ENCODE data around the gene PIGL.
"Not testable (repeated sequence)": the region's sequence is repeated elsewhere in the genome, so short reads cannot be mapped to it uniquely, and the experiment has no call there.

PIGL gene

DNA sequence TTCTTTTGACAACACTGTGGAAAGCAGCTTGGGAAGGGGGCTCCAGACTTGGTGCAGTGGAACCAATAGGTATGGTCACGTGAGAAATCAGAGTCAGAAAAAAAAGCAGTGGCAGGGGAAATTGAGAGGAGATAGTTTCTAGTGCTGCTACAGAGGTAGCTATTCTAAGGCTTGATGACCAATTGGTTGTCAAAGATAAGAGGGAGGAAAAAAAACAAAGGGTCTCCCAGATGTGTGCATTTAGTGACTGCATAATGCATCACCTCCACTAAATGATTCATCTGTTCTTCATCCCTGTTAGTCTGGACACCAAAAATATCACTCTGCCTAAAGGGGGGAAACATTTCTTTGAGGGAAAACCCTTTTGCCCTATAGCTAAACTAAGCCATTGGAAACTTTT lies 56.5 kb downstream of the PIGL start:
- no peak for DNase-seq (ENCODE audit: low read depth in 2 of 2)

DNA sequence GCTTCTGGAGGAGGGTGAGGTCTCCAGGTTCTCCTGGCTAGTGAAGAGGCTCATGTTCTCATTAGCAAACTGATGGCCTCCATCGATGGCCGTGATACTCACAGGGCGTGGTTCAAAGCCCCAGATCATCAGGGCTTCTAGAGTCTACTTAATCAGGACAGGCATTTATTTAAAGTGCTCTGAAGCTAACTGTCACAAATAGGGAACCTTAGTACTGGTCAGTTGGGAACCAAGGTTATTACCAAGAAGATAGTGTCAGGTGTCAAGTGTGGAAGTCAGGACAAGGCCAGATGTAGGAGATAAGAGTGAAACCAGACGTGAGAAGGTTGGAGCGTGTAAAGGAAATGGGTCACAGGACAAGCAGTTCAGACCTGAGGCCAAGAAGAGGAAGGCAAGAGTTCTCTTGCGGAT lies 56.9 kb downstream of the PIGL start:
- DNase-seq (ENCODE audit: low read depth in 2 of 2), result no peak

DNA sequence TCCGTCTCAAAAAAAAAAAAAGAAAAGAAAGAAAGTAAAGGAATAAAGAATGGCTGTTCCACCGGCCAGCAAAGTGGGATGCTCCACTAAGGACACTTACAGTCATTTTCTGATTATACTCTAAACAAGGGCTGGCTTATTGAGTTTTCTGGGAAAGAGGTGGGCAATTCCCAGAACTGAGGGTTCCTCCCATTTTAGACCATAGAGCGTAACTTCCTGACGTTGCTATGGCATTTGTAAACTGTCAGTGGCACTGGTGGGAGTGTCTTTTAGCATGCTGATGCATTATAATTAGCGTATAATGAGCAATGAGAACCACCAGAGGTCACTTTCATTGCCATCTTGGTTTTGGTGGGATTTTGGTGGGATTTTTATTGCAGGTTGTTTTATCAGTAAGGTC lies 58.0 kb downstream of the PIGL start:
- no peak for DNase-seq (ENCODE audit: low read depth in 2 of 2)

DNA sequence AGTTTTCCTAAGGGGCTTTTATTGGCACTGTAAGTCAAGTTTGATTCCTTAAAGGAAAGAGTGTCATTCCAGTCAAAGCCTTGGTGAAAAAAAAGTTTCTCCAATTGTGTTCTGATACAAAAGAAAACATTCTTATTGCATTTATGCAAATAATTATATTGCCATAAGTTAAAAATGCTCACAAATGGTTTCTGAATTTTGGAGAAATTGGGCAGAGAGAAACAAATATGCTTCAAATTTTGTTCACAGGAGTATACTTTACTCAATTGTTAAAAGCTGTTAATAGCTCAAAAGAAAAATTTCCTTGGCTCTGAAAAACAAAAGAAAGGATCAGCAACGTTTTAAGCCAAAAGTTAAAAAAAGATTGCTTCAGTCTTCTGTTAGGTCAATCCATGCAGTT lies 60.2 kb downstream of the PIGL start:
- no peak for DNase-seq (ENCODE audit: low read depth in 2 of 2)

DNA sequence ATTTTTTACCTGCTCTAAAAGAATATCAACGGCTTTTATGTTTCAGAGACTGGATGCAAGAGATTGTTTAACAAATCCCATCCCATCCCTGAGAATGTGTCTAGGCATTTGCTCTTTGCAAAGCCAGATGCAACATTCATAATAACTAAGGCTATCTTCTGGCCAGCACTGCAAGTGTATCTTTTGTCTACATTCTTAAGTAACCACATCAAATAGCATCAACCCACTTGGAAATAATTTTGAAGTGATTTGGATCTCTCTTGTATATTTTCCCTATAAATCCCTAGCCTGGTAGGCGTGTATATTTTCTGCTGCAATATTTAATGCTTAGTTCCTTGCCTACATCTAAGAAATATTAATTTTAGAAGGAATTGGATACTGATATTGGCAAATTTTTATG lies 64.3 kb downstream of the PIGL start:
- no peak for DNase-seq (ENCODE audit: low read depth in 2 of 2)

DNA sequence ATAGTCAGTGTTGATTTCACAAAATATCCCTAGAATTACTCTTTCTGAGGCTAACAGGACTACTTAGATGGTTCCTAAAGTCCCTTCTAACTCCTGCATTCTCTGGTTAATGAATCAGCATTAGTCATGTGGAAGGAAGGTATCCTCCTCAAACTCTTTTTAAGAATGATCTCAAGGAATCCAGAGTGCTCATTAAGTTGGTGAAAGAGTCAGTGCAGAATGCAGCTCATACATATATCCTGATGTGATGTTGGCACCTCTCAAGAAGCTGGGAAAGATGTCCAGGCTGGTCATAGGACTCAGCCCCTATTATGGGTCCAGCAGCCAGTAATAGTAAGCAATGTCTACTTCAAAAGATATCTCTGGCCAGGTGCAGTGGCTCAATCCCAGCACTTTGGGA lies 65.5 kb downstream of the PIGL start:
- DNase-seq (ENCODE audit: low read depth in 2 of 2), result no peak

DNA sequence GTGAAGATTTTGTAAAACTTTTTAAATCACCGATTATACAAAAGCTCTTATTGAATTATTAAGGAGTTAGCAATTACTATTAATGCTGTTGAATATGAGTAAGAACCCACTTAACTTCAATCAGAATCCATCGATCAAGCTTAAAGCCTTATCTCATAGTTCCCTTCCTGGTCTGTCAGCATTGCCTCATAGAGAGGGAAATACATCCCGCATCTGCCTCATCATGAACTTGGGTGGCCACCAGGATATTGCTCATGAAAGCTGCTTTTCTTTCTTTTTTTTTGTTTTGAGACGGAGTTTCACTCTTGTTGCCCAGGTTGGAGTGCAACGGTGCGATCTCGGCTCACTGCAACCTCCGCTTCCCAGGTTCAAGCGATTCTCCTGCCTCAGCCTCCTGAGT lies 66.7 kb downstream of the PIGL start:
- no peak for DNase-seq (ENCODE audit: low read depth in 2 of 2)

DNA sequence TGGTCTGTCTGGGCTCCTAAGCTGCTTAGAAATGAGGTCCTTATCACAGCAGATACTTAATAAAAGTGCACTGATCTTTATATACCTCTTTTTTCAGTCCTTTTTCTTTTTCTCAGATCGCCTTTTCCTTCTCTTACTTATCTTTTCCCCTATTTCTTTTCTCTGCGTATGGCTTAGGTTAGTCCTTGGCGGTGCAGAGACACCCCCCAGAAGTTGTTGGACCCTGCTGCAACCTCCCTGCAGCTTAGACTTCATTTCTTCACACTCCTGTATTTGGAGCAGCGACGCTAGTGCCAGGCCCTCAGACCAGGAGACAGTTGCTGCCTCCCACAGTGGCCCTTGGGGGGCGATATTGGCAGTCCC lies 68.6 kb downstream of the PIGL start:
- no peak for DNase-seq (ENCODE audit: low read depth in 2 of 2)

DNA sequence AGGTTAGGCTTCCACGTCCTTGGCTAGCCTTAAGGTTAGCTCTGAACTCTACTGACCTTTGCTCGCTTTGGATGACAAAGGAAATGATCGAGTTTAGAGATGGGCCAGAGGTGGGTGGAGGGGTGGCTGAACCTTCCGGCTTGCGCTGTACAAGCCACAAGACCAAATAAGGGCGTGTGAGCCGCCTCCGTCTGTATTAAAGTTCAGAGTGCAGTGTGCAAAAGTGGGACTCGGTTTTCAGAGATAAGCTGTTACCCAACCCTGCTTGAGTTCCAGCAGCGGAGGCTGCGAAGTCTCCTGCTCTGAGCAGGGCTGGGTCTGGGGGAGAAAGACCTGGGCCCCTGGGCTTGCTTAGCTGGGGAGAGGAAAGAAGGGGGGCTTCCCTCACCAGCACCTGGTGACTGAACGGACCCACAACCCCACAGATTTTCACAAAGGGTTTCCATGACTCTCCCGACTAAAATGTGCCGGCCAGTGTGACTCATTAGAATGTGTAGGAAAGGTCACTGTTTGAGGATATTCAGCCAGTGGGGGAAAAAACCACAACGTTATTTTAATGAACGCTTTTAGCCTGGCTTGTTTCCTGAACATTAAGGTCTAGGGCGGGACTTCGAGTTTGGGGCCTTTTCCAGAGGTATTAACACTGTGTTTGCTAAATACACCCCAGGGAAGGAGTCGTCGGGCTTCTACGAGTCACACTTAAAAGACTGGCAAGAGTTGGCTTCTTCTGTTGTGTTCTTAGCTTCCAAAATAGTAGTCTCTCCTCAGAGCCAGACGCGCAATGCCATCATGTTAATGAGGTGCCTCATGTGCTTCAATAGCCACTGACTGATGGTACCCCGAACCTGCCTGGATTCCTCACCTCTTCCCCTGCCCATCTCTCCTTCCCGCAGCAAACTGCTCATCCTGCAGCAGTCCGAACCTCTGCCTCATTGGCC lies 69.3 kb downstream of the PIGL start:
- peak; percentile 61 to 72 for DNase-seq (ENCODE audit: low read depth in 2 of 2)

DNA sequence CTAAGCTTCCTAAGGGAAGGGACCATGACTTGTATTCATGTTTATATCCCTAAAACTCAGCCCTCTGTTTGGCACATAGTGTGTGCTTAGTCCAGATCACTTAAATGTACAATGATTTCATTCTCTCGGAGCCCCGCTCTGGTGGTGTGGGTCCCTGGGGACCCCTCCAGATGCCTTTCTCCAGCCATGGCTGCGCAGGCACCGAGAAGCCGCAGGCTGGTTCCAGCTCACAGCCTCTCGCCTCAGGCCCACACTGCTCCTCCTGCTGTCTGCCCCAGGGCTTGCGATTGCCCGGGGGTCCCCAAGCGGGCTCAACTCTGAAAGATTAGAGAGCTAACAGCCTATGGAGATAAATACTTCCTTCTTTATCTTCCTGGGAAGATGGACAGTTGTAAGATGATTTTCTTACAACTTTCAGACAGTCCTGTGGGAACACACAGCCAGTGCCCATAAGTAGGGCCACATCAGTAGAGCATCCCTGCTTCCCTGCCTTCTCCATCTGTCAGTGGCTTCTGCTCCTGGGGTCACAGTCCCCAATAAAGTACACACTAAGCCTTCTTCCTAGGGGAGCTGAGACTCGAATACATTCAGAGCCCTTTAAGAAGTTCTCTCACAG lies 70.0 kb downstream of the PIGL start:
- no peak for DNase-seq (ENCODE audit: low read depth in 2 of 2)

DNA sequence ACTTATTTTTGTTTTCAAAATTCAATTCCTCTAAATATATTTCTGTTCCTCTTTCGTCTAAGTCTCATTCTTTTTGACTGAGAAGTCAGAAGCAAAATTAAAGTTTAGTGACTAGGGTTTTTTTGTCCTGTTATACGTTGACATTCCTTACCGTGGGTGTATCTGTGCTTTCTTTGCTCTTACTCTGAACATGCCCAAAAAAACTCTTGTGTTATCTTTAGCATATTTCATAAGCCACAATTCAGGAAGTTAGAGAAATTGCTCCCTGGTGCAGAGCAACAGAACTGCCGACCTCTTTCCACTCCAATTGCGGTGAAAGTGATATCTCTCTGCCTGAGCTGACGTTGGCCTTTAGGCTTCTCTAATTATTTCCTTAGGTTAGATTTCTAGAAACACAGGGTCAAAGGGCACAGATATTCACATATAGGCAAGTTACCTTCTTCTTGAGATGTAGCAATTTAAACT lies 70.6 kb downstream of the PIGL start:
- DNase-seq (ENCODE audit: low read depth in 2 of 2), result no peak

DNA sequence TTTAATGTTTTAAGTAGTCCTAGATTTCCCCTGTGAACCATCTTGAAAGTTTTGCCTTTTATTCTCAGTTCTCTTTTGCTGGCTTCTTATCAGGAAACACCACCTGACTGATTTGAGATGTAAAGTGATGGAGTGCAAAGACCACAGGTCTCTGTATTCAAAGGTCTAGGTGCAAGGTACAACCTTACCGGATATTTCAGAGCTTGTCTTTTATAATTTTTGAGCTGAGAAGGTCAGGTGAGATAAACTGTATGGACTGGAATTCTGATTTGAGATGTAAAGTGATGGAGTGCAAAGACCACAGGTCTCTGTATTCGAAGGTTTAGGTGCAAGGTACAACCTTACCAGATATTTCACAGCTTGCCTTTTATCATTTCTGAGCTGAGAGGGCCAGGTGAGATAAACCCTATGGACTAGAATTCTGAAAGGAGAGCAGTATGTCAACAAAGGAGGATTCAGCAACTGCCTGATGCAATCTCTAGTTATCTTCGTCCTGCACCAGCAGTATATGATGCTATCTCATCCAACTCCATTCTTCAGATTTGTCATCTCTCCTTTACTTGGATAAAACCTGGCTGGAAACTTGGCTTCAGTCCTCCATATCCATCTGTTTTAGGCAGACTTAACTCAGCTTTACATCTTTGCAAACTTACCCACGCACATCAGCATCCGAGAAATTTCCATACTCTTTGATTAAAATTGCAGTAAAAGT lies 72.0 kb downstream of the PIGL start:
- no peak for DNase-seq (ENCODE audit: low read depth in 2 of 2)

DNA sequence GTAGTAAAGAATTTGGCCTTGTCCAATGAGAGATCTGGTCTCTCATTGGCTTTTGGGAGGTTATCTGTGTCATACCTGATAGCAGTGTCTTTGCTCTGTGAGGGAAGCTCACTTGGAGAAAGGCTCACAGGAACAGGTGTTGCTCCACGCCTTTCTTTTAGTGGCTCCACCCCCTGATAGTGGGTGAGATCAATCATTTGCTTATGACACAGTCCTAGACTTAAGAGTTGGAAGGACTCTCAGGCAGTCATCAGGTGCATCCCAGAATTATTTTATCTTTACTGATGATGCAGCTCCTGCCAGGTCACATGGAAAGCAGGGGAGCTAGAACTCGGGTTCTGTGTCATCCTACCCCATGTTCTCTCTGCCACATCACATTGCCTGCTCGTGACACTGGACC lies 76.9 kb downstream of the PIGL start:
- no peak for DNase-seq (ENCODE audit: low read depth in 2 of 2)

DNA sequence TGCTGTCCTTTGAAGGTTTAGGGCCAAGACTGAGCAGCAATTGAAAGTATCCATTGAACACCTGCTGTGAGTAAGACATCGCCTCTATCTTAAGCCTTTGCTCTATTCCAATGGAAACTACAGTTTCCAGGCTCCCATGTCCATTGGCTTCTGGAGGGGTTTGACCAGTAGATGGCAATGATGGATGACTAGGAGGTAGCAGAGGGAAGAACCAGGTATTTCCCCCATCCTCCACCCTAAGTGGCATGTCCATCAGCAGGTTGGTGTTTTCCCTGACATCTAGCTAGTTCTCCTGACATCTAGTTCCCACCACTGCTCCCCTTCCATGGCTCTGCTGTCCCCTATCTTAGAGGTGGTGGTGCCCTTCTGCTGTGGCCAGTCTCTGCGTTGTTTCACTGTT lies 77.5 kb downstream of the PIGL start:
- no peak for DNase-seq (ENCODE audit: low read depth in 2 of 2)

DNA sequence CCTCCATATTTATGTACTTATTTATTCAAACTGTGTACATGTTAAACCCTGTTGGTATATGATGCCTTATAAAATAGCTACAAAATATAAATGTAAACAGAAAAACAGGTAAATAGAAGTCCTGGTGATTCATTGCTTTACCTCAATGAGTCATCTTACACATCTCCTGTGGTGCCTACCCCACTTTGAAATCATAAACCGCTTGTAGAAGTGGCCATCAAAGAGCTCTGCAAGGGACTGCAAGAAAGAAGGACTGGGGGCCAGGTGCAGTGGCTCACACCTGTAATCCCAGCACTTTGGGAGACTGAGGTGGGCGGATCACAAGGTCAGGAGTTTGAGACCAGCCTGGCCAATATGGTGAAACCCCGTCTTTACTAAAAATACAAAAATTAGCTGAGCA lies 79.1 kb downstream of the PIGL start:
- DNase-seq (ENCODE audit: low read depth in 2 of 2), result not testable (repeated sequence)

DNA sequence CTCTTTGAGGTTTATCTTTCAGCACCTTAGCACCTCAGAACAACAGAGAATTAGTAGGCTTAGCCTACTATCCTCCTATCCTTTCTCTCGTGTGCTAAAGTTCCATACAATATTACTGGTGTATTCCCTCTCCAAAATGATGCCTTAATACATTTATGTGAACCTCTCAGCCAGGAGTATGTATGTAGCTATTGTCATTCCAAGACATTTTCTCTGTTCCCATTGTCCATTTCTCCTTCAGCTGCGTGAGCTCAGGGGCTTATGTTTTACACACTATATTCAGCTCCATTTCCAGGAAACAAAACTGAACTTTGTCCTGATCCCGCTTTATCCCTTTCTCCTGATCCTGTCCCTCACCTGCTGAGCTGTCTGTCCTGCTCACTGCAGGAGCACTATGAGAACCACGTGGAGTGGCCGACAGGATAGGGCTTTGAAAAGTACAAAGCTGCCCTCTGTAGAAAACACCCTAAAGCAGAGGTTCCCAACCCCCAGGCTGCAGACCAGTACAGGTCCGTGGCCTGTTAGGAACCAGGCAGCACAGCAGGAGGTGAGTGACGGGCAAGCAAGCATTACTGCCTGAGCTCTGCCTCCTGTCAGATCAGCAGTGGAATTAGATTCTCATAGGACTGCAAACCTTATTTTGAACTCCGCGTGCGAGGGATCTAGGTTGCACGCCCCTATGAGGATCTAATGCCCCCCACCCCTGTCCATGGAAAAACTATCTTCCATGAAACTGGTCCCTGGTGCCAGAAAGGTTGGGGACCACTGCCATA lies 80.5 kb downstream of the PIGL start:
- no peak for DNase-seq (ENCODE audit: low read depth in 2 of 2)

DNA sequence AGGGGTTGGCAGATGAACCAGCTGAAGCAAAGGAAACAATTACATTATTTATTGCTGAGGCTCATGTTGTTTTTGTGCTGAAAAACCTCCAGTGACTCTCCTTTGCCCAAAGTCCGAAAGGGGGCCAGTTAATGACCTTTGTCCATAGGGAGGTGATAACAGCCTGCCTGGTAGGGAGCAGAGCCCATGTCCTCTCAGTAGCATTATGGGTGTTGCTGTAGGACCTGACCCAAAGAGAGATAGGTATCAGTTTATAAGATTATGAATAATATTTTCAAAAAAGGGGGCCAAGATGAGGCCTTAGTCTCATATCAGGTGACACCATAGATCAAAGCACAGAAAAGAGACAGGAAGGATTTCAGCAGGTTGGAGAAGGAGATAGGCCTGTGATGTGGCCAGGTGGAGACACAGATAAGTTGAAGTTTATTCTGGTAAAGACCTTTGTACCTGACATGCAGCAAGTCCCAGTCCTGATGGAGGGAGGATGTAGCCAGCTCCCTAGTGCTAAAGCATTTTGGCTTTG lies 81.2 kb downstream of the PIGL start:
- DNase-seq (ENCODE audit: low read depth in 2 of 2), result no peak

DNA sequence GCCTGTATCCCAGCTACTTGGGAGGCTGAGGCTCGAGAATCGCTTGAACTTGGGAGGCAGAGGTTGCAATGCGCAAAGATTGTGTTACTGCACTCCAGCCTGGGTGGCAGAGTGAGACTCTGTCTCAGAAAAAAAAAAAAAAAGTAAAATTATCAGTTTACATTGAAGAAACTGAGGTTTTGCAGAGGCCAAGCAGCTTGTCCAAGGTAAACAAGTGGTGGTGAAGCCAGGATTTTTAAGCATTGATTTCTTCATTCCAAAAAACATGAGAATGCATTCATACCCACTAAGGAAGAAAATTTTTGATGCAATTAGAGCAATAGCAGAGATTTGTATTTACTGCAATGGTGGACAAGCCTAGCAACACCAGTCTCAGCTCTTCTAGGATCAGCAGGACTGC lies 83.5 kb downstream of the PIGL start:
- no peak for DNase-seq (ENCODE audit: low read depth in 2 of 2)

DNA sequence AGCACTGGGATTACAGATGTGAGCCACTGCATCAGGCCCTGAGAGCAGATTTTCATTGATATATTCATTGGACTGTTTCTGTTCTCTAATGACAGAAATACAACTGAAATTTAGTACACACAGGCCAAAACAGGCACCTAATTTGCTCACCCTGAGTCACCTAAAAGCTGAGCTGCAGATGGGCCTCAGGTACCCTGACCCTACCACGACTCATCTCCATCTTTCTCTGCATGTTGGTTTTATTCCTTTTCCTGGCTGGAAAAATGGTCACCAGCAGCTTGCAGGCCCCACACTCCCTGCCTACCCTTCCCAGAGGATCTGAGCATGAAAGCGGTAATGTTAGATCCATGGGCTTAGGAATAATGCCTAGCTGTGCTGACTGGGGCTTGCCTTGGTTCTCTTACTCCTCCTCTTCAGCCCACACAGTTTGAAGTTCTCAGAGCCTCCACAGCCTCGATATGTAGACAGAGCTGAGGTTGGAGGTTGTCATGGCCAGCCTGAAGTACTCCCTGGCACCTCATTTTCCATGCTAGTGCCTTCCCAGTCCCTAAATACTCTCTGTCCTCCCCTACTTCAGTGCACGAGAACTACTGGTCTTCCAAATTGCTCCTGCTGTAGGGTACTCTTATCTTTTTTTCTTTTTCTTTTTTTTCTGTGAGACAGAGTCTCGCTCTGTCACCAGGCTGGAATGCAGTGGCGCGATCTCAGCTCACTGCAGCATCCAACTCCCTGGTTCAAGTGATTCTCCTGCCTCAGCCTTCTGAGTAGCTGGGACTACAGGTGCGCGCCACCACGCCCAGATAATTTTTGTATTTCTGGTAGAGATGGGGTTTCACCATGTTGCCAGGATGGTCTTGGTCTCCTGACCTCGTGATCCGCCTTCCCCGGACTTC lies 85.2 kb downstream of the PIGL start:
- DNase-seq (ENCODE audit: low read depth in 2 of 2), result no peak

DNA sequence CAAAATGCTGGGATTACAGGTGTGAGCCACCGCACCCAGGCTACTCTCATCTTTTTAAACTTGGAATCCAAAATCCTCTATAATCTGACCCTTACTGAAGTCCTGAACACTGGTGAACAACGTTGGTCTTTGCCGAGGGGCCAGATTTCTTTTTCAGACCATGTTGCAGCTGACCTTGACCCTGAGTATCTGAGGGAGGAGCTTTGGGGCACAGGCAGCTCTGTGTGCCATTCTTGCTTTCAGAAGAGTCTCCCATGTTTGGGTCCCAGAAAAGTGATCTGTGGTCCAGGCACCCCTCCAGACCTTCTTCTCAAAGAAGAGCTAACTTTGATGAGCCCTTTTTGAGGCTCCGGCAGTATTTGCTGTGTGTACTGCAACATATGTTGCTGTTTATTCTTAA lies 85.8 kb downstream of the PIGL start:
- no peak for DNase-seq (ENCODE audit: low read depth in 2 of 2)

DNA sequence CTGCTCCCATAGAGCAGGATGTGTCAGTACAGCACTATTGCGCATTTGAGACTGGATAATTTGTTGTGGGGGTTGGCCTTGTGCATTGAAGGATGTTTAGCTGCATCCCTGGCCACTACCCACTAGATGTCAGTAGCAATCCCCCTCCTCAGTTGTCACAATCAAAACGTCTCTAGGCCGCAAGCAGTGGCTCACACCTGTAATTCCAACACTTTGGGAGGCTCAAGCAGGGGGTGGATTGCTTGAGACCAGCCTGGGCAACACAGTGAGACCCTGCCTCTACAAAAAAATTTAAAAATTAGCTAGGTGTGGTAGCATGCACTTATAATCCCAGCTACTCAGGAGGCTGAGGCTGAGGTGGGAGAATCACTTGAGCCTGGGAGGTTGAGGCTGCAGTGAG lies 87.8 kb downstream of the PIGL start:
- DNase-seq (ENCODE audit: low read depth in 2 of 2), result no peak

Data from stimulated activated CD4-positive, alpha-beta T cell treated with anti-CD3 and anti-CD28 coated beads, Interleukin-4, amount 100 ng/mL, for 48 hours (primary cell).